IMR-90 (cell line): ENCODE data around the gene CDC40. TPM values are rescaled to one million over a fixed set of nuclear protein-coding genes. Genes with fewer than 3 reads are reported as not detected.

Experiments
- ATAC-seq: fragments of 200-7000 bp; cut with Tn5 transposase; 2 replicates; pipeline ENCODE4 v1.9.1; 2020; ENCODE audit warnings: low read depth, mild to moderate bottlenecking, moderate library complexity
- BruUV-seq: library from RNA; stranded (reverse); fragments of 400-500 nt; replicated peaks from 2 replicates; lab custom pipeline; 2021; lab: Mats Ljungman, UMichigan
- CTCF ChIA-PET: fragments of 300-600 bp; formaldehyde crosslinking; extraction: SDS; loops from one replicate; lab custom pipeline; 2021; ENCODE audit warnings: antibody characterized with exemption; lab: Yijun Ruan, JAX
- POLR2A ChIA-PET: fragments of 300-600 bp; sonication (Branson Sonifier 250); formaldehyde crosslinking; loops from one replicate; lab custom pipeline; 2022; ENCODE audit warnings: antibody characterized with exemption; ENCODE audit not compliant: unreplicated experiment; lab: Charles Lee
- DNase-seq: peaks from one replicate; pipeline ENCODE4 v3.0.0; 2013
- H2AFZ ChIP-seq: replicated peaks from 2 replicates; pipeline ENCODE3; 2013; ENCODE audit warnings: low read length, mild to moderate bottlenecking; ENCODE audit not compliant: poor library complexity
- H2AK5ac ChIP-seq: 2 replicates; pipeline ENCODE4 v1.6.1; 2013; ENCODE audit warnings: low read depth, low read length, inconsistent platforms
- H2AK9ac ChIP-seq: replicated peaks from 2 replicates; pipeline ENCODE3; 2013; ENCODE audit warnings: mild to moderate bottlenecking, low read depth, low read length, moderate library complexity; ENCODE audit not compliant: poor library complexity
- H2BK120ac ChIP-seq: 2 replicates; pipeline ENCODE4 v1.6.1; 2013; ENCODE audit warnings: low read depth, low read length, inconsistent platforms
- H2BK15ac ChIP-seq: 3 replicates; pipeline ENCODE4 v1.6.1; 2013; ENCODE audit warnings: low read depth, low read length, inconsistent platforms
- H2BK20ac ChIP-seq: 2 replicates; pipeline ENCODE4 v1.6.1; 2013; ENCODE audit warnings: low read depth, mild to moderate bottlenecking, inconsistent platforms, low read length, moderate library complexity
- H2BK5ac ChIP-seq: 2 replicates; pipeline ENCODE4 v1.6.1; 2013; ENCODE audit warnings: mild to moderate bottlenecking, low read depth, low read length, inconsistent platforms; ENCODE audit not compliant: poor library complexity, severe bottlenecking
- H3K14ac ChIP-seq: replicated peaks from 2 replicates; pipeline ENCODE4 v1.6.1; 2013; ENCODE audit warnings: low read depth, low read length, inconsistent platforms
- H3K18ac ChIP-seq: 2 replicates; pipeline ENCODE4 v1.6.1; 2013; ENCODE audit warnings: low read depth, low read length, control low read depth
- H3K23ac ChIP-seq: 2 replicates; pipeline ENCODE4 v1.6.1; 2013; ENCODE audit warnings: low read depth, low read length, inconsistent platforms
- H3K27ac ChIP-seq: 2 replicates; pipeline ENCODE4 v1.5.1; 2013; ENCODE audit warnings: mild to moderate bottlenecking, control low read depth, low read length; ENCODE audit not compliant: insufficient read depth
- H3K27me3 ChIP-seq: 2 replicates; pipeline ENCODE4 v1.6.1; 2013; ENCODE audit warnings: low read length; ENCODE audit not compliant: control insufficient read depth, insufficient read depth
- H3K36me3 ChIP-seq: 2 replicates; pipeline ENCODE4 v1.6.1; 2013; ENCODE audit warnings: low read length, mixed read lengths; ENCODE audit not compliant: control insufficient read depth, insufficient read depth
- H3K4ac ChIP-seq: 2 replicates; pipeline ENCODE4 v1.6.1; 2013; ENCODE audit warnings: low read depth, low read length, inconsistent platforms
- H3K4me1 ChIP-seq: 2 replicates; pipeline ENCODE4 v1.6.1; 2013; ENCODE audit warnings: low read length, mixed read lengths; ENCODE audit not compliant: control insufficient read depth, insufficient read depth
- H3K4me2 ChIP-seq: 2 replicates; pipeline ENCODE4 v1.6.1; 2013; ENCODE audit warnings: low read depth, mild to moderate bottlenecking, control low read depth, low read length, moderate library complexity
- H3K4me3 ChIP-seq: 2 replicates; pipeline ENCODE4 v1.5.1; 2013; ENCODE audit warnings: low read depth, mild to moderate bottlenecking, control low read depth, low read length, moderate library complexity; ENCODE audit not compliant: insufficient read depth
- H3K56ac ChIP-seq: 2 replicates; pipeline ENCODE4 v1.6.1; 2013; ENCODE audit warnings: low read length, inconsistent platforms; ENCODE audit not compliant: insufficient read depth; ENCODE audit errors: extremely low read depth
- H3K79me1 ChIP-seq, 2 experiments: 2 replicates each; pipeline ENCODE4 v1.6.1; 2013; ENCODE audit warnings: low read length in 2 of 2, inconsistent platforms in 1 of 2, low read depth in 1 of 2
- H3K9ac ChIP-seq: 2 replicates; pipeline ENCODE4 v1.6.1; 2013; ENCODE audit warnings: low read depth, low read length, control low read depth
- H3K9me1 ChIP-seq: 2 replicates; pipeline ENCODE4 v1.6.1; 2013; ENCODE audit warnings: low read length, inconsistent platforms; ENCODE audit not compliant: insufficient read depth
- H3K9me3 ChIP-seq: 2 replicates; pipeline ENCODE4 v1.6.1; 2013; ENCODE audit warnings: low read length; ENCODE audit not compliant: control insufficient read depth, insufficient read depth
- H4K20me1 ChIP-seq: 2 replicates; pipeline ENCODE4 v1.6.1; 2013; ENCODE audit warnings: low read length, inconsistent platforms; ENCODE audit not compliant: insufficient read depth
- H4K5ac ChIP-seq: 2 replicates; pipeline ENCODE4 v1.6.1; 2013; ENCODE audit warnings: mild to moderate bottlenecking, low read depth, low read length, control low read depth
- H4K8ac ChIP-seq, 2 experiments: 2 replicates each; pipeline ENCODE4 v1.6.1; 2013; ENCODE audit warnings: low read depth in 2 of 2, low read length in 2 of 2, control low read depth in 1 of 2, inconsistent platforms in 1 of 2
- H4K91ac ChIP-seq: 2 replicates; pipeline ENCODE4 v1.6.1; 2013; ENCODE audit warnings: low read depth, low read length, inconsistent platforms; ENCODE audit not compliant: insufficient read depth
- BHLHE40 ChIP-seq: fragments of 150-350 bp; IDR thresholded peaks from 2 replicates; pipeline ENCODE4 v1.6.1; 2016; ENCODE audit warnings: mild to moderate bottlenecking, low read depth, low read length
- CEBPB ChIP-seq: IDR thresholded peaks from 2 replicates; pipeline ENCODE4 v1.6.1; 2012; ENCODE audit warnings: low read depth, low read length, improper control_type of control experiment
- CHD1 ChIP-seq: IDR thresholded peaks from 2 replicates; pipeline ENCODE4 v1.6.1; 2012; ENCODE audit warnings: low read depth, low read length, improper control_type of control experiment
- ELK1 ChIP-seq: fragments of 150-350 bp; IDR thresholded peaks from 2 replicates; pipeline ENCODE4 v1.6.1; 2016; ENCODE audit warnings: low read depth, mild to moderate bottlenecking, low read length, moderate library complexity, borderline replicate concordance
- FOS ChIP-seq: fragments of 150-350 bp; IDR thresholded peaks from 2 replicates; pipeline ENCODE4 v1.6.1; 2016; ENCODE audit warnings: low read depth, low read length
- MAFK ChIP-seq: IDR thresholded peaks from 2 replicates; pipeline ENCODE4 v1.6.1; 2012; ENCODE audit warnings: low read depth, low read length, improper control_type of control experiment
- MAZ ChIP-seq: IDR thresholded peaks from 2 replicates; pipeline ENCODE4 v1.6.1; 2012; ENCODE audit warnings: low read depth, mild to moderate bottlenecking, low read length, improper control_type of control experiment, moderate library complexity, borderline replicate concordance
- NFE2L2 ChIP-seq: fragments of 150-350 bp; IDR thresholded peaks from 2 replicates; pipeline ENCODE4 v1.6.1; 2016; ENCODE audit warnings: low read depth, mild to moderate bottlenecking, low read length
- RAD21 ChIP-seq: IDR thresholded peaks from 2 replicates; pipeline ENCODE4 v1.6.1; 2012; ENCODE audit warnings: low read length, improper control_type of control experiment
- RCOR1 ChIP-seq: IDR thresholded peaks from 2 replicates; pipeline ENCODE4 v1.6.1; 2012; ENCODE audit warnings: mild to moderate bottlenecking, low read length, improper control_type of control experiment; ENCODE audit not compliant: insufficient replicate concordance
- SMC3 ChIP-seq: fragments of 150-350 bp; IDR thresholded peaks from 2 replicates; pipeline ENCODE4 v1.6.1; 2016; ENCODE audit warnings: low read depth, mild to moderate bottlenecking, antibody characterized with exemption, low read length, moderate library complexity
- USF2 ChIP-seq: fragments of 150-350 bp; IDR thresholded peaks from 2 replicates; pipeline ENCODE4 v1.6.1; 2017; ENCODE audit warnings: mild to moderate bottlenecking, antibody characterized with exemption, low read length, low read depth
- WGBS, 2 experiments: methylation state at CpG; one replicate each; pipeline versions ENCODE4 v1.1.5 to v1.1.7; 2013; ENCODE audit warnings: missing lambda C conversion rate in 2 of 2; ENCODE audit not compliant: insufficient read length in 1 of 2; ENCODE audit errors: extremely low coverage in 2 of 2; 5-methylcytosine and 5-hydroxymethylcytosine counted together
- dilution Hi-C: fragments of 300-500 bp; cut with HindIII; formaldehyde crosslinking; loops from one replicate; pipeline ENCODE4 v1.14.3; 2018; ENCODE audit warnings: low sequenced_read_pairs; ENCODE audit not compliant: unreplicated experiment
- in situ Hi-C: fragments of 300-500 bp; cut with MboI; formaldehyde crosslinking; loops from 3 replicates; pipeline ENCODE4 v1.14.3; 2019; ENCODE audit warnings: low sequenced_read_pairs, inconsistent platforms, mixed read lengths
- intact Hi-C: fragments of 100-400 bp; cut with micrococcal nuclease; formaldehyde crosslinking; loops from 2 replicates; pipeline ENCODE4 v1.10.0; 2022
- polyA plus RNA-seq, 3 experiments: library from polyadenylated mRNA; depleted of rRNA; stranded (reverse); fragments of >200 nt; gene quantifications; 2 replicates each; pipeline ENCODE4 v1.2.3, GENCODE V29; 2012; ENCODE audit warnings: low replicate concordance in 1 of 3
- total RNA-seq: library from RNA; depleted of rRNA; stranded (reverse); fragments of >200 nt; gene quantifications from 2 replicates; pipeline ENCODE4 v1.2.3, GENCODE V29; 2012

The CDC40 gene
- total and polyA plus RNA-seq, 2 of the 4 experiments (the other 2 are of a cell fraction): 7.0 to 16.8 TPM

GRCh38 chr6:110190726-110191125, 10.5 kb downstream of the CDC40 start:
- Histone ChIP-seq H2AFZ (no peak overlapping the region), H2AK9ac (no peak overlapping the region), H3K4ac (no peak overlapping the region), H3K9me3 (no peaks in the 10 kb centered on the region), H4K5ac (no peak overlapping the region), H3K18ac (no peak overlapping the region), H3K27ac (no peak overlapping the region), H3K23ac (no peak overlapping the region), H3K4me2 (no peak overlapping the region), H3K79me1 (peaks cover 20 to 52% of the 10 kb centered on the region in 2 experiments), H3K9ac (no peak overlapping the region), H3K4me3 (no peak overlapping the region), H4K8ac (no peak overlapping the region), H4K91ac (no peak overlapping the region), H2BK15ac (no peak overlapping the region), H2BK5ac (no peak overlapping the region), H3K9me1 (0 out of 2 replicates have a peak, but pooled peaks cover 2% of the 10 kb centered on the region), H4K20me1 (peaks cover 5% of the 10 kb centered on the region), H2AK5ac (no peak overlapping the region), H3K14ac (no peak overlapping the region), H2BK120ac (no peak overlapping the region), H2BK20ac (no peak overlapping the region), H3K36me3 (peaks cover 2% of the 10 kb centered on the region; the same call in 1 of the 2 replicates), H3K27me3 (no peaks in the 10 kb centered on the region), H3K56ac (no peak overlapping the region), H3K4me1 (no peaks in the 10 kb centered on the region; the same call in 1 of the 2 replicates)
- no TSS peak for BruUV-seq
- WGBS, 2 experiments: no CpG with 5 or more reads among the region's 6 CpGs
- ATAC-seq (no peak), DNase-seq (no peak)
- CTCF ChIA-PET: no interaction called here
- TF ChIP-seq MAZ (no peak), CHD1 (no peak), FOS (no peak), SMC3 (no peak), RCOR1 (no peak), MAFK (no peak), BHLHE40 (no peak), CEBPB (no peak), RAD21 (no peak), USF2 (no peak), NFE2L2 (no peak), ELK1 (no peak)
- POLR2A ChIA-PET: no interaction called here
- intact Hi-C loops (no loop called here), dilution Hi-C loops (no loop called here), in situ Hi-C loops (no loop called here)
